Measurements from ENCODE around the gene CFAP61.

CFAP61 gene

DNA sequence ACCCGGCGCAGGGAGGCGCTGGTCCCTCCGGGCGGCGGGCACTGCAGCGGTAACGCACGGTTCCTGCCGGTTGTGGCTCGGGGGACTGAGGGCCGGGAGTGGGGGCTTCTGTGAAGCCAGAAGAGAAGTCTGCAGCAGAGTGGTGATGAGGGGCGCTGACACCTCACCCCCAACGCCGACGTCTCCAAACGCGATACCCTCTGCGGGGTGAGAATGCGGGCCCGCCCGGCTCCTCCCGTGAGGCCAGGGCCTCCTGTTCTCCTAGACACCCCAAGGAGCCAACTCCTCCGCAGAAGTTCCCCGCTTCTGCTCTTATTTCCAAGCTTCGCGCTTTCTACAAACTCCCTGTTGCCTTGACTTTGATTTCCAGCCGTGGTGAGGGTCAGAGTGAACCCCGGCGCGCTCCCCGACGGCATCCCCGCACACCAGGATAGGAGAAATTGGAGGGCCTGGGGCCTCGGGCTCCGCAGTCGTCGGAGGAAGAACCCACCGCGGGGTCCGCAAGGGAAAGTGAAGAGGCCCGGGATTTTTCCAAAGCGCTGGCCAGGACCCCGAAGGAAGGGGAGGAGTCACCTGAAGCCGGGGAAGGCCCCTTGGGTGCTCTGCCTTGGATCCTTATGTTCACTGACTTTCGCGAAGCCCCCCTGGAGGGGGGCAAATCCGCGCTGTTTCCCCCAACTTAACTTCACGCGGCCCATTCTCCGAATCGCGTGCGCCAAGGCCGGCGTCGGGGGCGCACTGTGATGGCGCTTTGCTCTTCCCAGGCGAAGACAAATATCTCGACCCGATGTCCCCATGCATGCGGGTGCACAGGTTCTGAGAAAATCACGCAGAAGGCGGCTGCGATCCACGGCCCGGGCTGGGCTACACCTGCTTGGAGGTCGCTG is 312.5 kb downstream of the CFAP61 start:
- Histone ChIP-seq H3K9ac (ENCODE audit: low read length) (no peak overlapping the region), H3K27ac (ENCODE audit: low read depth, low read length) (no peak overlapping the region)
- no peak for TF ChIP-seq EZH2phosphoT487 (conservative IDR thresholded peaks at IDR 0.05; ENCODE audit: low read length)
- TF ChIP-seq, protein P1, sequence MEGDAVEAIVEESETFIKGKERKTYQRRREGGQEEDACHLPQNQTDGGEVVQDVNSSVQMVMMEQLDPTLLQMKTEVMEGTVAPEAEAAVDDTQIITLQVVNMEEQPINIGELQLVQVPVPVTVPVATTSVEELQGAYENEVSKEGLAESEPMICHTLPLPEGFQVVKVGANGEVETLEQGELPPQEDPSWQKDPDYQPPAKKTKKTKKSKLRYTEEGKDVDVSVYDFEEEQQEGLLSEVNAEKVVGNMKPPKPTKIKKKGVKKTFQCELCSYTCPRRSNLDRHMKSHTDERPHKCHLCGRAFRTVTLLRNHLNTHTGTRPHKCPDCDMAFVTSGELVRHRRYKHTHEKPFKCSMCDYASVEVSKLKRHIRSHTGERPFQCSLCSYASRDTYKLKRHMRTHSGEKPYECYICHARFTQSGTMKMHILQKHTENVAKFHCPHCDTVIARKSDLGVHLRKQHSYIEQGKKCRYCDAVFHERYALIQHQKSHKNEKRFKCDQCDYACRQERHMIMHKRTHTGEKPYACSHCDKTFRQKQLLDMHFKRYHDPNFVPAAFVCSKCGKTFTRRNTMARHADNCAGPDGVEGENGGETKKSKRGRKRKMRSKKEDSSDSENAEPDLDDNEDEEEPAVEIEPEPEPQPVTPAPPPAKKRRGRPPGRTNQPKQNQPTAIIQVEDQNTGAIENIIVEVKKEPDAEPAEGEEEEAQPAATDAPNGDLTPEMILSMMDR (IDR thresholded peaks at IDR 0.05; ENCODE audit: insufficient read depth, low read length, poor library complexity, severe bottlenecking): no peak

DNA sequence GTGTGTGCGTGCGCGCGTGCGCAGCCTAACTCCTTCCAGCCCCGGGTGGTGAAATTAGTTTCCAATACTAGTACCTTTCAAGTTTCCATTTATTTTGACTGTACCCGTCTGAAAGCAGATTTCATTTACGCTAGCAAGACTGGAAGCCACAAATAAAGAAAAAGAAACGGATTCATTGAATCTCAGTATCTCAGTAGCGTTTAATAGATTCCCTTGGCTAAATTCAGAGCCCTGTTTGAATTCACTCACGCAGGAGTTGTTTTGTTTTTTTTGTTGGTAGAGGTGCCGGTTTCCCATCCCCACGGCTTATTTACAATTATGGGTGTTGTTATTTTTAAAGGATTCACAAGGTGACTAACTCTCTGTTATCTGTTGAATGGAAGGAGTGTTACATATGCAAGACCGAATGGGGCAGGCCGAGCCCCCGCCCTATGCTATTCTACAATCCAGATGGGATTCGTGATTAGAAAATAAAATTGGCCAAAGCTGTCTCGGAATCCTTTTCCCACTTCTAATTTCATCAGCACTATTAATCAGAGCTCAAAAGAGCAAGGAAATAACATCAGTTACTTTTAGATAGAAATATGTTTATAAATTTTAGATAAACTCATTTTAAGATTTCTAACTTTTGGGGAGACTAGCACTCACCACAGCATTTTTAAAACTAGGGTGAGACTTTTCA is 313.3 kb downstream of the CFAP61 start:
- H3K4me2 ChIP-seq (ENCODE audit: low read depth, low read length, poor library complexity, severe bottlenecking): no peak overlapping the region
- H3K9me2 ChIP-seq (replicated peaks; ENCODE audit: insufficient read depth, low read length): no peaks in the 10 kb centered on the region
- H3F3A ChIP-seq (ENCODE audit: insufficient read depth): peaks cover 3% of the 10 kb centered on the region; the same call in 1 of the 2 replicates
- H3K27me3 ChIP-seq (ENCODE audit: low read length): no peaks in the 10 kb centered on the region
- H3K4me3 ChIP-seq (ENCODE audit: insufficient read depth, low read length, poor library complexity, severe bottlenecking): no peak overlapping the region
- H3K27ac ChIP-seq (ENCODE audit: low read depth, low read length): no peak overlapping the region
- no peaks in the 10 kb centered on the region for H3K36me3 ChIP-seq (ENCODE audit: low read length)
- H4K20me1 ChIP-seq (ENCODE audit: low read depth, low read length): no peaks in the 10 kb centered on the region; the same call in 1 of the 2 replicates
- no peak overlapping the region for H2AFZ ChIP-seq (ENCODE audit: low read depth, low read length, severe bottlenecking)
- H3K9me3 ChIP-seq (ENCODE audit: insufficient read depth, low read length): no peaks in the 10 kb centered on the region
- no peaks in the 10 kb centered on the region for H3K79me2 ChIP-seq (ENCODE audit: insufficient read depth, low read length)
- H3K9ac ChIP-seq (ENCODE audit: low read length): no peak overlapping the region
- TF ChIP-seq, protein P1 (IDR thresholded peaks at IDR 0.05; ENCODE audit: insufficient read depth, low read length, poor library complexity, severe bottlenecking): no peak
- TF ChIP-seq EZH2phosphoT487 (conservative IDR thresholded peaks at IDR 0.05; ENCODE audit: low read length): no peak

More for the DNA sequence above, 312.5 kb downstream of the CFAP61 start:
- Histone ChIP-seq H3K9me2 (replicated peaks; ENCODE audit: insufficient read depth, low read length) (no peaks in the 10 kb centered on the region), H3K79me2 (ENCODE audit: insufficient read depth, low read length) (no peaks in the 10 kb centered on the region), H3K4me3 (ENCODE audit: insufficient read depth, low read length, poor library complexity, severe bottlenecking) (no peak overlapping the region), H3K27me3 (ENCODE audit: low read length) (no peaks in the 10 kb centered on the region), H3F3A (ENCODE audit: insufficient read depth) (peaks cover 3% of the 10 kb centered on the region; the same call in 1 of the 2 replicates), H2AFZ (ENCODE audit: low read depth, low read length, severe bottlenecking) (no peak overlapping the region), H3K4me2 (ENCODE audit: low read depth, low read length, poor library complexity, severe bottlenecking) (no peak overlapping the region), H3K9me3 (ENCODE audit: insufficient read depth, low read length) (no peaks in the 10 kb centered on the region), H3K36me3 (ENCODE audit: low read length) (no peaks in the 10 kb centered on the region), H4K20me1 (ENCODE audit: low read depth, low read length) (no peaks in the 10 kb centered on the region)

DNA sequence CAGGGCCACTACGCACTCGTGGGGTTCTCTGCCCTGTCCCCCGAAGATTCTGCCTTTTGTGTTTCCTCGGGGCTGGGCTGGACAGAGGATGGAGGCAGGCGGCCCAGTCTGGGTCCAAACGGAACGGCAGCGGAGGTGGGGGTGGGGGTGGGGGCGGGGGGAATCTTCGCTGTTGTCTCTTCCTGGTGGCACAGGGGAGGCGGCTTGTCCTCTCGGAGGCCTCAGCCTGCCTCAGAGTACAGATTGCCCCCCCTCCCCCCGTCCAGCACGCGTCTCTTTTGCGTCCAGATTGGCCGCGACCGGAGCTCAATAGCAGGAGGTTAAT is 314.2 kb downstream of the CFAP61 start:
- Histone ChIP-seq H3K4me3 (ENCODE audit: insufficient read depth, low read length, poor library complexity, severe bottlenecking) (no peak overlapping the region), H2AFZ (ENCODE audit: low read depth, low read length, severe bottlenecking) (no peak overlapping the region), H3K27me3 (ENCODE audit: low read length) (no peaks in the 10 kb centered on the region), H4K20me1 (ENCODE audit: low read depth, low read length) (no peaks in the 10 kb centered on the region; the same call in 1 of the 2 replicates), H3K36me3 (ENCODE audit: low read length) (no peaks in the 10 kb centered on the region), H3F3A (ENCODE audit: insufficient read depth) (peaks cover 3% of the 10 kb centered on the region; the same call in 1 of the 2 replicates), H3K4me2 (ENCODE audit: low read depth, low read length, poor library complexity, severe bottlenecking) (no peak overlapping the region), H3K79me2 (ENCODE audit: insufficient read depth, low read length) (no peaks in the 10 kb centered on the region), H3K9me3 (ENCODE audit: insufficient read depth, low read length) (no peaks in the 10 kb centered on the region), H3K27ac (ENCODE audit: low read depth, low read length) (no peak overlapping the region), H3K9me2 (replicated peaks; ENCODE audit: insufficient read depth, low read length) (no peaks in the 10 kb centered on the region), H3K9ac (ENCODE audit: low read length) (no peak overlapping the region)
- TF ChIP-seq, protein P1 (IDR thresholded peaks at IDR 0.05; ENCODE audit: insufficient read depth, low read length, poor library complexity, severe bottlenecking): no peak
- no peak for TF ChIP-seq EZH2phosphoT487 (conservative IDR thresholded peaks at IDR 0.05; ENCODE audit: low read length)
